ENCODE measurements around the gene NUTM2D.
"Not testable (repeated sequence)": the region's sequence is repeated elsewhere in the genome, so short reads cannot be mapped to it uniquely, and the experiment has no call there.

The NUTM2D gene

GRCh38 chr10:87396206-87396605 is 38.7 kb downstream of the NUTM2D start:
- H3K4me1 Mint-ChIP-seq; DNase-seq; H3K4me3 Mint-ChIP-seq; H3K27ac Mint-ChIP-seq; H3K27me3 Mint-ChIP-seq (ENCODE audit: low read depth, poor library complexity); H3K9me3 Mint-ChIP-seq; H3K36me3 Mint-ChIP-seq (ENCODE audit: low read depth): not testable (repeated sequence)

- H3K27ac Mint-ChIP-seq; DNase-seq; H3K4me1 Mint-ChIP-seq; H3K27me3 Mint-ChIP-seq (ENCODE audit: low read depth, poor library complexity); H3K4me3 Mint-ChIP-seq; H3K36me3 Mint-ChIP-seq (ENCODE audit: low read depth); H3K9me3 Mint-ChIP-seq: not testable (repeated sequence)
Measured at GRCh38 chr10:87398436-87398835, 40.9 kb downstream of the NUTM2D start.

- not testable (repeated sequence) for H3K27me3 Mint-ChIP-seq (ENCODE audit: low read depth, poor library complexity); DNase-seq; H3K9me3 Mint-ChIP-seq; H3K27ac Mint-ChIP-seq; H3K36me3 Mint-ChIP-seq (ENCODE audit: low read depth); H3K4me3 Mint-ChIP-seq; H3K4me1 Mint-ChIP-seq
Measured at GRCh38 chr10:87407516-87408467, 50.2 kb downstream of the NUTM2D start.

- H3K27me3 Mint-ChIP-seq (ENCODE audit: low read depth, poor library complexity); H3K9me3 Mint-ChIP-seq; H3K4me3 Mint-ChIP-seq; DNase-seq; H3K4me1 Mint-ChIP-seq; H3K27ac Mint-ChIP-seq; H3K36me3 Mint-ChIP-seq (ENCODE audit: low read depth): not testable (repeated sequence)
Measured at GRCh38 chr10:87413921-87414320, 56.4 kb downstream of the NUTM2D start.
